Measurements from ENCODE around the gene EFCAB10. TPM values are rescaled to one million over a fixed set of nuclear protein-coding genes. Genes with fewer than 3 reads are reported as not detected.

EFCAB10 gene
- polyA plus RNA-seq, 1 donor from 2014 or later = not detected

DNA sequence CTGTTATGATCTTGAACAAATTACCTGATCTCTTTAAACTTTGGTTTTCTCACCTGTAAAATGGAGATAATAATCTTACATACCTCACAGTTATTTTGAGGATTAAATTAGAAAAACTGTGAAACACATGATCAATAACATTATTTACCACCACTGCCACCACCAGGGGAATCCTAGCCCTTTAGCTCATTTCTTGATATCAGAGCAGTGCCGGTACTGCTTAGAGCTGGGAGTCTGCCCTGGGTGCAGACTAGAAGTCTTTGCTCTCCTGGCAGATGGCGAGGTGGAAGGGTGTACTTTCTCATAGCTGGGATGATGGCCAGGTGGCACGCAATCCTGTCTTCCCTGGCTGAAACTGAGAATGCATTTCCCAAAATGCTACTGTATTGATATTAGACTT, 12.7 kb upstream of the EFCAB10 start:
- H3K9ac ChIP-seq (ENCODE audit: low read length) = no peak overlapping the region
- TF ChIP-seq, protein P1, sequence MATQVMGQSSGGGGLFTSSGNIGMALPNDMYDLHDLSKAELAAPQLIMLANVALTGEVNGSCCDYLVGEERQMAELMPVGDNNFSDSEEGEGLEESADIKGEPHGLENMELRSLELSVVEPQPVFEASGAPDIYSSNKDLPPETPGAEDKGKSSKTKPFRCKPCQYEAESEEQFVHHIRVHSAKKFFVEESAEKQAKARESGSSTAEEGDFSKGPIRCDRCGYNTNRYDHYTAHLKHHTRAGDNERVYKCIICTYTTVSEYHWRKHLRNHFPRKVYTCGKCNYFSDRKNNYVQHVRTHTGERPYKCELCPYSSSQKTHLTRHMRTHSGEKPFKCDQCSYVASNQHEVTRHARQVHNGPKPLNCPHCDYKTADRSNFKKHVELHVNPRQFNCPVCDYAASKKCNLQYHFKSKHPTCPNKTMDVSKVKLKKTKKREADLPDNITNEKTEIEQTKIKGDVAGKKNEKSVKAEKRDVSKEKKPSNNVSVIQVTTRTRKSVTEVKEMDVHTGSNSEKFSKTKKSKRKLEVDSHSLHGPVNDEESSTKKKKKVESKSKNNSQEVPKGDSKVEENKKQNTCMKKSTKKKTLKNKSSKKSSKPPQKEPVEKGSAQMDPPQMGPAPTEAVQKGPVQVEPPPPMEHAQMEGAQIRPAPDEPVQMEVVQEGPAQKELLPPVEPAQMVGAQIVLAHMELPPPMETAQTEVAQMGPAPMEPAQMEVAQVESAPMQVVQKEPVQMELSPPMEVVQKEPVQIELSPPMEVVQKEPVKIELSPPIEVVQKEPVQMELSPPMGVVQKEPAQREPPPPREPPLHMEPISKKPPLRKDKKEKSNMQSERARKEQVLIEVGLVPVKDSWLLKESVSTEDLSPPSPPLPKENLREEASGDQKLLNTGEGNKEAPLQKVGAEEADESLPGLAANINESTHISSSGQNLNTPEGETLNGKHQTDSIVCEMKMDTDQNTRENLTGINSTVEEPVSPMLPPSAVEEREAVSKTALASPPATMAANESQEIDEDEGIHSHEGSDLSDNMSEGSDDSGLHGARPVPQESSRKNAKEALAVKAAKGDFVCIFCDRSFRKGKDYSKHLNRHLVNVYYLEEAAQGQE (IDR thresholded peaks at IDR 0.05; ENCODE audit: borderline replicate concordance) = no peak
- TF ChIP-seq EP300 (conservative IDR thresholded peaks at IDR 0.05; ENCODE audit: poor library complexity, severe bottlenecking) (no peak), RAD21 (conservative IDR thresholded peaks at IDR 0.05) (no peak), POLR2AphosphoS5 (IDR thresholded peaks at IDR 0.05) (no peak), SMC3 (conservative IDR thresholded peaks at IDR 0.05; ENCODE audit: poor library complexity) (no peak), EZH2 (IDR thresholded peaks at IDR 0.05; ENCODE audit: borderline replicate concordance, insufficient read depth, low read length, poor library complexity, severe bottlenecking) (no peak), MXI1 (conservative IDR thresholded peaks at IDR 0.05; ENCODE audit: poor library complexity, severe bottlenecking) (no peak), TAF1 (IDR thresholded peaks at IDR 0.05; ENCODE audit: low read depth) (no peak)
- TF ChIP-seq, protein P2, sequence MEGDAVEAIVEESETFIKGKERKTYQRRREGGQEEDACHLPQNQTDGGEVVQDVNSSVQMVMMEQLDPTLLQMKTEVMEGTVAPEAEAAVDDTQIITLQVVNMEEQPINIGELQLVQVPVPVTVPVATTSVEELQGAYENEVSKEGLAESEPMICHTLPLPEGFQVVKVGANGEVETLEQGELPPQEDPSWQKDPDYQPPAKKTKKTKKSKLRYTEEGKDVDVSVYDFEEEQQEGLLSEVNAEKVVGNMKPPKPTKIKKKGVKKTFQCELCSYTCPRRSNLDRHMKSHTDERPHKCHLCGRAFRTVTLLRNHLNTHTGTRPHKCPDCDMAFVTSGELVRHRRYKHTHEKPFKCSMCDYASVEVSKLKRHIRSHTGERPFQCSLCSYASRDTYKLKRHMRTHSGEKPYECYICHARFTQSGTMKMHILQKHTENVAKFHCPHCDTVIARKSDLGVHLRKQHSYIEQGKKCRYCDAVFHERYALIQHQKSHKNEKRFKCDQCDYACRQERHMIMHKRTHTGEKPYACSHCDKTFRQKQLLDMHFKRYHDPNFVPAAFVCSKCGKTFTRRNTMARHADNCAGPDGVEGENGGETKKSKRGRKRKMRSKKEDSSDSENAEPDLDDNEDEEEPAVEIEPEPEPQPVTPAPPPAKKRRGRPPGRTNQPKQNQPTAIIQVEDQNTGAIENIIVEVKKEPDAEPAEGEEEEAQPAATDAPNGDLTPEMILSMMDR (IDR thresholded peaks at IDR 0.05; ENCODE audit: poor library complexity, severe bottlenecking) = no peak

DNA sequence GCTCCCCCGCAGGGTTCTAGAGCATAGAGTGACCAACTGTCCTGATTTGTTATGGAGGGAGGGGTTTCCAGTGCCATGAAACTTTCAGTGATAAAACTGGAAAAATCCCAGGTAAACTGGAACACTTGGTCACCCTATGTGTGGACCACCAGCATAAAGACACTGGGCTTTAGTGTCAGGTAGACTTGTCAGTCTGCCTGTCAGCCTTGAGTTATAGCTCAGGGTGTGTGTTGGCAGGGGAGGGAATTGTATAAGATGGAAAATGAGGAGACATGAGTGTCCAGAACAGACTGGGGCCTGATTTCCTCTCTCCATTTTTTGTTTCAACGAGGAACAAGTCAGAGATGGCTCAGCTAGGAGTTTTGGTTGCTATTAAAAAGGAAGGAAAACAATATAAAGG, 10.2 kb upstream of the EFCAB10 start:
- Histone ChIP-seq H4K20me1 (ENCODE audit: insufficient read depth) (no peaks in the 10 kb centered on the region), H2AFZ (ENCODE audit: low read depth, low read length) (no peak overlapping the region), H3K4me2 (ENCODE audit: low read length) (no peak overlapping the region), H3K79me2 (replicated peaks; ENCODE audit: insufficient read depth, low read length) (no peaks in the 10 kb centered on the region), H3K9ac (ENCODE audit: low read length) (no peak overlapping the region), H3K9me3 (ENCODE audit: low read length) (no peaks in the 10 kb centered on the region), H3K27ac (ENCODE audit: low read length) (no peak overlapping the region), H3K9me2 (ENCODE audit: insufficient read depth, low read length) (no peaks in the 10 kb centered on the region), H3K4me3 (ENCODE audit: low read length) (no peak overlapping the region), H3K27me3 (ENCODE audit: insufficient read depth, low read depth, low read length) (no peaks in the 10 kb centered on the region), H3F3A (ENCODE audit: insufficient read depth, low read length, poor library complexity, severe bottlenecking) (no peaks in the 10 kb centered on the region), H3K36me3 (ENCODE audit: insufficient read depth, low read length) (no peaks in the 10 kb centered on the region)
- TF ChIP-seq, protein P2 (IDR thresholded peaks at IDR 0.05; ENCODE audit: poor library complexity, severe bottlenecking) = no peak
- no peak for TF ChIP-seq RAD21 (conservative IDR thresholded peaks at IDR 0.05)
- no peak for TF ChIP-seq EP300 (conservative IDR thresholded peaks at IDR 0.05; ENCODE audit: poor library complexity, severe bottlenecking)
- no peak for TF ChIP-seq TAF1 (IDR thresholded peaks at IDR 0.05; ENCODE audit: low read depth)
- no peak for TF ChIP-seq POLR2AphosphoS5 (IDR thresholded peaks at IDR 0.05)
- TF ChIP-seq, protein P1 (IDR thresholded peaks at IDR 0.05; ENCODE audit: borderline replicate concordance) = no peak
- no peak for TF ChIP-seq EZH2 (IDR thresholded peaks at IDR 0.05; ENCODE audit: borderline replicate concordance, insufficient read depth, low read length, poor library complexity, severe bottlenecking)

More for the DNA sequence above, 12.7 kb upstream of the EFCAB10 start:
- Histone ChIP-seq H3K4me3 (ENCODE audit: low read length) (no peak overlapping the region), H3K27me3 (ENCODE audit: insufficient read depth, low read depth, low read length) (no peaks in the 10 kb centered on the region), H3F3A (ENCODE audit: insufficient read depth, low read length, poor library complexity, severe bottlenecking) (no peaks in the 10 kb centered on the region), H3K9me2 (ENCODE audit: insufficient read depth, low read length) (no peaks in the 10 kb centered on the region), H3K36me3 (ENCODE audit: insufficient read depth, low read length) (no peaks in the 10 kb centered on the region), H3K27ac (ENCODE audit: low read length) (no peak overlapping the region), H2AFZ (ENCODE audit: low read depth, low read length) (no peak overlapping the region), H3K4me2 (ENCODE audit: low read length) (no peak overlapping the region), H3K79me2 (replicated peaks; ENCODE audit: insufficient read depth, low read length) (no peaks in the 10 kb centered on the region), H4K20me1 (ENCODE audit: insufficient read depth) (no peaks in the 10 kb centered on the region), H3K9me3 (ENCODE audit: low read length) (no peaks in the 10 kb centered on the region)

All from neural cell (in vitro differentiated cells).